NCI-H748 (cell line): ENCODE measurements around the gene SLC29A2.
"Not testable (repeated sequence)": the region's sequence is repeated elsewhere in the genome, so short reads cannot be mapped to it uniquely, and the experiment has no call there.

ENCODE experiments used
- DNase-seq: peaks from one replicate; lab custom pipeline; 2025; ENCODE audit not compliant: unreplicated experiment; lab: John Stamatoyannopoulos, UW

The SLC29A2 gene

DNA sequence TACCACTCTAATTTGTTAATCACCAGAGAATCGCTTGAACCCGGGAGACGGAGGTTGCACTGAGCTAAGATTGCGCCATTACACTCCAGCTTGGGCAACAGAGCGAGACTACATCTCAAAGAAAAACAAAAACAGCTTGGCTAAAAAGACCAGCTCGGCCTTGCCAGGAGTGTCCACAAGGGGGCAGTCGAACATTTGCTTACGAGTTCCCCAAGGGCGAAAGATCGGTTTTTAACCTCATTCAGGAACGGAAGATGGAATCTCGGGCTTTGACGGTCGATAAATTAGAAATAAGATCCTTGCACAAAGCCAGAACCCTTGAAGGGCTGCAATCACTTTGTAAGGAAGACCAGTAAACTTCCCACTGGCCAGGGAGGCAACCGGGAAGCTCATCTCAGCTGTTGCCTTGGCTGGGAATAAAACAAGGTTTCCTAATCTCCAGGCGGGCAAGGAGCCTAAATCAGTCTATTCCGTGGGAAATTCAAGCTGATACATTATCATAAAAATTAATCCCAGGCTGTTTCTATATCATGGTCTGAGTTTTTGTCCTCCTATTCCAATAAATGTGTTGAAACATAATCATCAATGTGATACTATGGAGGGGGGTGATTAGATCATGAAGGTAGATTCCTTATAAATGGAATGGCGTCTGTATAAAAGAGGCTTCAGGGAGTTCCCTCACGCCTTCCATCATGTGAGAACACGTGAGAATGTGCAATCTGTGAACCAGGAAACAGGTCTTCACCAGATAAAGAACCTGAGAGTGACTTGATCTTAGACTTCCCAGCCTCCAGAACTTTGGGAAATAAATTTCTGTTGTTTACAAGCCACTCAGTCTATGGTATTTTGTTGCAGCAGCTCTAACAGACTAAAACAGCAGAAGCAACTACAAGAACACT, 14.9 kb upstream of the SLC29A2 start:
- DNase-seq, result peak; percentile 89

DNA sequence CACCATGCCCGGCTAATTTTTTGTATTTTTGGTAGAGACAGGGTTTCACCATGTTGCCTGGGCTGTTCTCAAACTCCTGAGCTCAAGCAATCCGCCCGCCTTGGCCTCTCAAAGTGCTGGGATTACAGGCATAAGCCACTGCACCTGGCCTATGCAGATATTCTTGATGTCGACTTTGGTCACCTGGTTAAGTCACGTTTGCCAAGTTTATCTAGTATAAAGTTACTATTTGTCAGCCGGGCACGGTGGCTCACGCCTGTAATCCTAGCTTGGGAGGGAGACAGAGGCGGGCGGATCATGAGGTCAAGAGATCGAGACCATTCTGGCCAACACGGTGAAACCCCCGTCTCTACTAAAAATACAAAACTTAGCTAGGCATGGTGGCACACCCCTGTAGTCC, 12.8 kb upstream of the SLC29A2 start:
- DNase-seq, result peak; percentile 25

DNA sequence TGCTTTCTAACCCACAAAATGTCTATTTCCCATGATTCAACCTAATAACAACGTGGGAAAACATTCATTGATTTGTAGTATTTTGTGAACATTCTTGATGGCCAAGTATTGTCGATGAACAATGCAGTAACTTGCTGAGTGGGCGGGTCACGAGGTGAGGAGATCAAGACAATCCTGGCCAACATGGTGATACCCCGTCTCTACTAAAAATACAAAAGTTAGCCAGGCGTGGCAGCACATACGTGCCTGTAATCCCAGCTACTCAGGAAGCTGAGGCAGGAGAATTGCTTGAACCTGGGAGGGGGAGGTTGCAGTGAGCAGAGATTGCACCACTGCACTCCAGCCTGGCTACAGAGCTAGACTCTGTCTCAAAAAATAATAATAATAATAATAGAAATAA, 8.7 kb upstream of the SLC29A2 start:
- peak; percentile 14 for DNase-seq

DNA sequence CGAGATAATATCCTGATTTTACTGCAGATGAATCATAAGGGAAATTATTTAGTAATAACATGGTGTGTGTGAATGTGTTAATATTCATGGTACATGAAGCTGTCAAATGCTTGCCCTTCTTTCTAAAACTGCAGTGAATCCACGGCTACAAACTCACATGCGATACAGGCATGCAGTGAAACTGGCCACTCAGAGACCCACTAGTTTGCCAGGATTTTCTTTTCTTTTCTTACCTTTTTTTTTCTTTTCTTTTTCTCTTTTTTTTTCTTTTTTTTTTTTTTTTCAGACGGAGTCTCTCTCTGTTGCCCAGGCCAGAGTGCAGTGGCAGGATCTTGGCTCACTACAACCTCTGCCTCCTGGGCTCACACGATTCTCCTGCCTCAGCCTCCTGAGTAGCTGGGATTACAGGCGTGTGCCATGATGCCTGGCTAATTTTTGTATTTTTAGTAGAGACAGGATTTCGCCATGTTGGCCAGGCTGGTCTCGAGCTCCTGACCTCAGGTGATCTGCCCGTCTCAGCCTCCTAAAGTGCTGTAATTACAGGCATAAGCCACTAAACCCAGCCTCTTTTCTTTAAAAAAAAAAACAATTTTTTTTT, 2.2 kb upstream of the SLC29A2 start:
- not testable (repeated sequence) for DNase-seq

DNA sequence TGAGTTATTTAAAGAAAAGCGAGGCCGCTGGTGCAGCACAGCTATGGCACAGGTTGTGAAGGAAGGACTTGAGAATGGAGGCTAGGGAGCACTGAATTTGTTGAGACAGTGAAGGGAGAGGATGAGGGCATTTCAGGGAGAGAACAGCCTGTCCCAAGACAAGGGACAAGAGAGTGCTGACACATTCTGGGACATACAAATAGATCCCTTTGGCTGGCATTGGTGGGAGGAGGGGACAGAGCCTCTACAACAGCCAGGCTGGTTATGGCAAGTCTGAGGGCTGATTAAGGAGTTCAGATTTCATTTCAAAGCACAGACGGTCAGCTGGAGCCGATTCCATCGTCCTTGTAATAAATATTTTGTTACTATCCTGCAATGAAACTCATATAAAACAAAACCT, 1.7 kb upstream of the SLC29A2 start:
- DNase-seq, result no peak

DNA sequence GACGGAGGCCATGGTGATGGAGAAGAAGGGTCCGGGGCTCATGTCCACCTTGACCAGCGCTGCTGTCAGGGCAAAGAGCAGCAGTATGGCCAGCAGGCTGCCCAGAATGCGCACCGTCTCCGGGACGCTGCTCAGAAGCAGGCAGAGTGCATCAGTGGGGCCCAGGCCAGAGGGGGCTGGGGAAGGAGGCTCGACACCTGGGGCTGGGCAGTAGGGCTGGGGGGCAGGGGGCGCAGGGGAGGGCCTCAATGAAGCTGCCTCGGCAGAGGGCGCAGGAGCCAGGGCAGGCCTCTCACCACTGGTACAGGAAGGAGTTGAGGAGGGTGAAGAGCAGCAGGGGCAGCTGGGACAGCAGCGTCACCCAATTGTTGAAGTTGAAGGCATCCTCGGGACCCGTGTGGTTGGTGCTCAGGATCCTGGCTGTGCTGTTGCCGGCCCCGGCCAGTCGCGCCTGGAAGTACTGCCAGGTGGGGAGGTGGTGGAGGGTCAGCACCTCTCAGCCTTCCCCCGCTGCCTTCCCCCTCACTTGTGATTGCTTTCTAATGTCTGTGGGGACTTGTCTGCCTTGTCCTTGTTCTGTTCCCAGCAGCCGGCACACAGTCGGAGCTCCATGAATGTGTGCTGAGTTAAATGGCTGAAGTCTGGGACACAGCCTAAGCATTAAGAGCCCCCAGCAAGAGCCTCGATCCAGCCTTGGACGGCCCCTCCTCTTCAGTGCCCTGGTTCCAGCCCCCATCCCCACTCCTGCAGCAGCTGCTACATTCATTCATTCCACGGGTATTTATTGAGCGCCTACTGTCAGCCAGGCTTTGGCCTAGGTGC, 2.3 kb downstream of the SLC29A2 start:
- no peak for DNase-seq

DNA sequence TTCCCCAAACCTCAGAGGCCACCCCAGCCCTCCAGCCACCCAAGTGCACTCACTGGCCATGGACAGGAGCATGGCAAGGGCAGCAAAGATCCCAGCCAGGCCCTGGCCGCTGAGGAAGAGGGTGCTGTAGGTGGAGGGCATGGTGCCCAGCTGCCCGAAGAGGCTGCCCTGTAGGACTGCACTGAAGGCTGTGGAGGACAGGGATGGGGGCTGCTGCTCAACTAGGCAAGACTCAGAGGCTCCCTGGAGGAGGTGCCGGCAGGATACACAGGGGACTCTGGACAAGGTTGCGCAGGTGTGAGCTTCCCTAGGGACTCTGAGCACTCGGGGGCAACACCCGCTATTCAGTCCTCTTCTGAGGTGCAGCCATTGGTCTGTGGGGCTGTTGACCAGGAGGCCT, 3.1 kb downstream of the SLC29A2 start:
- DNase-seq, result no peak

DNA sequence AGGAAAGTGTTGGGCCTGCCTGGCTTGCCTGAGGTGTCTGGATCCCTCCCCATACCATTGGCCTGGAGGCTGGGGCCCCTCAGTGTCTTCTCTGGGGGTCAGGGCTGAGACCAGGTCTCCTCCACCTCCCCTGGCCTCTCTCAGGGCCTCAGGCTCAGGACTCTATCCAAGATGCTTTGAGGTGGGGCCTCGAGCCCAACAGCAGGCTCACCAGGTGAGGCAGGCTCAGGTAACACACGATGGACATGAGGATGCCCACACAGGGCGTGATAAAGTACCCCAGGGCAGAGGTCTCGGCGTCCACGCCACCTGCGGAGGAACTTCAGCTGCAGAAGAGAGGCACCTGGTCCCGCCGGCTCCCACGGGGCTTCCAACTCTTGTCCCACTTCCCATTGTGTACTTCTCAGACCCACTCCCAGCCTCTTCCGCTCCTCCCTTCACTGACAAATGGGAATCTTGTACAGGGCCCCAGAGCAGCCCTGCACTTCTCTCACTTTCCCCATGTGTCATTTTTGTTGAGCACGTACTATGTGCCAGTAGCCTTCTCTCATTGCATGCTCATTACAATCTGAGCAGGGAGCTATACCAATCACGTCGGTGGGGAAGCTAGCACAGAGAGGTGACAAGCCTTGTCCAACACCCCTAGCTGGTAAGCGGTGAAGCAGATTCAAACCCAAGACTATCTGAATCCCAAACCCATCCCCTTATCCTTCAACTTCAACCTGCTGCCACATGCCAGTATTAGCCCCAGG, 3.8 kb downstream of the SLC29A2 start:
- no peak for DNase-seq

DNA sequence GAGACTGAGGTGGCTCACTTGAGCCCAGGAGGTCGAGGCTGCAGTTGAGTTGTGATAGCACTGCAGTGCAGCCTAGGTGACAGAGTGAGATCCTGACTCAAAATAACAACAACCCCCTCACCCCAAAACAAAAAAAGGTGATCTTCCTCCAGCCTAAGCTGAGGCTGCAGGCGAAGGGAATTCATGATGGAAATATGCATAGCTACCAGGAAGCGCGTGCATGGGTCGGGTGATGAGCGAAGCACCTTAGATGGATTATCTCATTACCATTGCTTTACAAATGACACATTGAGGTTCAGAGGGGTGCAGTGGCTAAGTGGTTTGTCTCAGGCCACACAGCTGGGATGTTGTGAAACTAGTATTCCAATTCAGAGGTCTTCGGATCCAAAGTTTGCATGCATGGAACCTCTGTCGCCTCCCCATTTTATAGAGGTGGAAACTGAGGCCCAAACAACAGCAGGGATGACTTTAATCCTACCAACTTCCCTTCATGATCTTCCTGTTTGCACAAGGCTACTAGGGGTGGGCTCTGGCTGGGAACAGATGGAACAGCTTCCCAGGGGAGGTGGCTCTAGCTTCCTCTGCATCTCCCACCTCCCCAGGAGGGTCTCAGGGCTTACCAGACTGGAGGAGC, 4.6 kb downstream of the SLC29A2 start:
- DNase-seq, result no peak

DNA sequence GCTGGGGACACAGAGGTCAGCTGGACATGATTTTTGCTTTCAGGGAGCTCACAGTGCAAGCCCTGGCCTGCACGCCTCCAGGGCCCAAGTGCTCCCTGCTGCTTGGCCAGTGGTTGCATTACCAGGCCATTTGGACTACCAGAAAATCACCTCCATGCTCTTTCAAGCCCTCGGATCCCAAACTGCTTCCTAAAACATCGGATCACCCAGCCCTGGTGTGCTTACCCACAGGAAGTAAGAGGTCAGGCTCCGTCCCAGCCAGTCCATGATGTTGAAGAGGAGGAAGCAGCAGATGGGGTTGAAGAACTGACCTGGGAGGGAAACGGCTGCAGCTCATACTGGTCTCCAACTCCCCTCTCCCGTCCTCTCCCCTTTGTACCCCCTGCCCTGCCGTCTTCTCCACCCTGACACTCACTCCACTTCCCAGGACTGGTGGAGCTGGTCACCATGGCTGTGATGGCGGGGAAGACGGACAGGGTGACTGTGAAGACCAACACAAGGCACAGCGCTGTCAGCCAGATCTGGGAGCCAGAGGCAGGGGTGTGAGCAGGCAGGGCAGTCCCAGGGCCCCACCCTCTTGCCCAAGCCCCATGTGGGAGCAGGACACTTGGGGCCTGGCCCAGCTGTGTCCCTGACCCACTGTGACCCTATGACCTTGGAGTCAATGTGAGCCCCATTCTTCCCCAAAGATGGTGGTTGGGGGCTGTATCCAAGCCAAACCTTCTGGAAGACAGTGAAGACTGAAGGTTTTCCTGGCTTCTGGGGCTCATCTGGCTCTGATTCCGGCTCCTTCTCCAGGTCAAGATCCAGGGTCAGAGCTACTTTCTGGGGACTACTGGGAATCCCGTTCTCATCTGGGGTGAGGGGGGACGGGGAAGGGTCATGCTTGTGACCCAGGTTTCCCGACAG, 5.6 kb downstream of the SLC29A2 start:
- DNase-seq, result no peak

DNA sequence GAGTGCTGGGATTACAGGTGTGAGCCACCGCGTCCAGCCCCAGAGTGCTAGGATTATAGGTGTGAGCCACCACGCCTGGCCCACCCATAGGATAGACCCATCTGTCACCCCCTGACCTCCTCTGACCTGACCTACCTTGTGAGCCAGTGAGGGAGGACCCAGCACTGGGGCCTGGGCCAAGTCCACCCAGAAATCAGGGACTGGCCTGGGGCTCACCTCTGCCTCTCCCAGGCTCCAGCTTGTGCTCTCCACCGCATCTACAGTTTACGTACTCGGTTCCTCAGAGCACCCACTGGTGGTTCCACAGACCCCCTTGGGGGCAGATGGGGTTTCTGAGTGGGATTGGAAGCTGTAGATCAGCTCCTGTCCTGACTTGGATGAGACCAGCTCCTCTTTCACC, 6.4 kb downstream of the SLC29A2 start:
- DNase-seq, result no peak

DNA sequence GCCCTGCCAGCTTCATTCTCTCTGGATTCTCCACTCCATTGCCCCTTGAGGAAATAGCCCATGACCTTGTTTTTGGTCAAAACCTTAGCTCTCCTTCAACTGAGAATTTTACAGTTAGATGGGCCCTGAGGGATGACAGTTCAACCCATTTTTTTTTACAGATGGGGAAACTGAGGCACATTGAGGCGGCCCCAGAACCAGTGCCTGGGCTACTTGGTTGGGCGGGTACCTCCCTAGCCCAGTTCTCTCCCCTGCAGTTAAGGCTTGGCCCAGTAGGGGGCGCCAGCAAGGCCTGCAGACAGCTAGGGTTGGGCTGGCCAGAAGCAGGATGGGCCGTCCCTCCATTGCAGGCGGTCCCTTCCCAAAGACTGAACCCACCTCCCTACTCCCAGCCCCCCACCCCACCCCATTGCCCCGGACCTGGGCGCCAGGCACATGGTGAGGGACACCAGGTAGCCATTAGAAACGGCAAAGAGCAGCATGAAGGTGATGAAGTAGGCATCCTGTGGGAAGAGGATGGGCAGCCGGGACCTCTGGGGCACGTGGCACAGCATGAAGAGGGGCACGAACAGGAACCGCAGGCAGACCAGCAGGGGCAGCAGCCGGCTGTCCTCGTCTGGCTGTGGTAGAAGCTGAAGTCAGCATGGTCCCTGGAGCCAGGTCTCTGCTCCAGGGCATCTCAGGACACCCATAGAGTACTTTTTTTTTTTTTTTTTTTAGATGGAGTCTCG, 7.6 kb downstream of the SLC29A2 start:
- DNase-seq, result peak; percentile 41

DNA sequence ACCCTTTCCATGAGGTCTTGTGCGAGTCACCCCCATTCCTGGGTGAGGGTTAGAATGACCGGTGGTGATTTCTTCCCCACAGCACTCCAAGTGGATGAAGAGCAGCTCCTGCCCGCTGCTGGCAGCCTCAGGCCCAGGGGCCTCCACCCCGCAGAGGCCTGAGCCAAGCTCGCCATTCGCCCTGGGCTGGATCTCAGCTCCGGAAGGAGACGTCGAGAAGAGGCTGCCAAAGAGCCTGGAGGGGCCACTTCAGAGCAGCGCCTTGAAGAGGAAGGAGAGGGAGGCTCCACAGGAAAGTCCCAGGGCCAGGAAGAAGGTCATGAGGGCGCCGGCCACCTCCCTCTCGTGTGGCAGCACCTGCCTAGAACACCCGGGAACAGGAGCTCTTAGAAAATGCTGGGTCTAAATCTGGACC, 8.4 kb downstream of the SLC29A2 start:
- DNase-seq, result no peak

DNA sequence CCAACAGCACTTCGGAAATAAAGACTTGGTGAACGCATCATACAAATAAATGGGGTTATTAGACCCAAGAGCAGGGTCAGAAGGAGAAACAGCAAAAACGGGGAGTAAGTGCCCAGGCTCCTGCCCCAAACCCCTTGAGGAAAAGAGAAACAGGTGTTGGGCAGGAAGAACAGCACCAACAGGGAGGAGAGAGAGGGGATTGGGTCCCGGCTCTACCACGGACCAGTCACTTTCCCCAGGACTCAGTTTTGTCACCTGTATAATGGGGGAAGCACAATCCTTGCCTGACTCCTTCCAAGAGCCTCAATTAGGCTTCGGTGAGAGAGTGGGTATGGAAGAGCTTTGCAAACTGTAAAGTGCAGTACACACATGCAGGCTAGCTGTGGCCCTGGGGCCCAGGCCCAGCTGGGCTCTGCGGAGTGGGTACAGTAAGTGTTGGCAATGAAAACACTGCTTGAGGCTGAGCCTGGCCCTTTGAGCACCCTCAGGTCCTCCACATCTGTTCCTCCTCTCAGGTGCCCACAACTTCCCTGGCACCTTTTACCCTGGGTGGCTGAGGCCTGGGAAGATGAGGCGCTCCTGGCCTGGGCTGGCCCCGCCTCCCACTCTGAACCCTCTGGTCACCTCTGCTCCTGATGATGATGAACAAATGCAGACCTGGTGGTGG, 8.9 kb downstream of the SLC29A2 start:
- DNase-seq, result no peak

DNA sequence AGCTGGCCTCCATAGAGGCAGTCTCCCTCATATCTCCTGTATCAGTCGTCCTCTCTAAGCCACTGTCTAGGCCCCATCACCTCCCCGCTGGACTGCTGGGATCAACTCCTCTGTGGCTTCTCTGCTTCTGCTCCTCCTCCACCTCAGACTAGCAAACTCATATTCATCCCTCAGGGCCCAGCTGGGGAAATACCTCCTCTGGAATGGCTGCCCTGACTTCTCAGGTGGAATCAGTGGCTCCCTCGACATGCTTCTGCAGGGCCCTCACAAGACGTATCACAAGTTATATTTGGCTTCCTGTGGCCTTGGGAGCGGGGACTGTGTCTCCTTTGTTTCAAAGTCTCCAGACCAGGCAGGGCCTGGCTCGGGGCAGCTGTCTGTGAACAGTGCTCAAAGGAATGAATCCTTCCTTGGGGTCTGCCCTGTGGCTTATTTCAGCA, 10.0 kb downstream of the SLC29A2 start:
- DNase-seq, result no peak

DNA sequence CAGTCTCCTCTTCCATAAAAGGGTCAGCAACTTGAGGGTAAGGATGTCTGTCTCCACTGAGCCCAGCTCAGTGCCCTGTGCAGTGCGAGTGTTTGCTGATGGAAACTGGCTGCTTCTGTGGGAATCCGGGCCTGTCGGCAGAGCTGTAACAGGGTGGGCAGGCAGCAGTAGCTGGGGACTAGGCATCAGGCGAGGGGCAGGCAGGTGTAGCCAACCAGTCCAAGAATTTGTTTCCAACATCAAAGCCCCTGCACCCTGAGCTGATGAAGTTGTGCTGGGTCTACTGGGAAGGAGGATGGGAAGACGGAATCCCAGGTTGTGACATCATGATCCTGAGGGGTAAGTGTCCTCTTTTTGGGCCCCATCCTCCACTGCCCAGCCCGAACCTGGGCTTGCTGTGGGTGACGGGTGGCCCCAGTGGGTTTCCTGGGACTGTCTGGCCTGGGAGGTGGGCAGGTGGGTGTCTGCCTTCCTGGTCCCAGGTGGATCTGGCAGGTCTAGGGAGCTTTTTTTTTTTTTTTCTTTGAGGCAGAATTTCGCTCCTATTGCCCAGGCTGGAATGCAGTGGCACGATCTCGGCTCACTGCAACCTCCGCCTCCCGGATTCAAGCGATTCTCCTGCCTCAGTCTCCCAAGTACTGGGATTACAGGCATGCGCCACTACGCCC, 11.0 kb downstream of the SLC29A2 start:
- no peak for DNase-seq

DNA sequence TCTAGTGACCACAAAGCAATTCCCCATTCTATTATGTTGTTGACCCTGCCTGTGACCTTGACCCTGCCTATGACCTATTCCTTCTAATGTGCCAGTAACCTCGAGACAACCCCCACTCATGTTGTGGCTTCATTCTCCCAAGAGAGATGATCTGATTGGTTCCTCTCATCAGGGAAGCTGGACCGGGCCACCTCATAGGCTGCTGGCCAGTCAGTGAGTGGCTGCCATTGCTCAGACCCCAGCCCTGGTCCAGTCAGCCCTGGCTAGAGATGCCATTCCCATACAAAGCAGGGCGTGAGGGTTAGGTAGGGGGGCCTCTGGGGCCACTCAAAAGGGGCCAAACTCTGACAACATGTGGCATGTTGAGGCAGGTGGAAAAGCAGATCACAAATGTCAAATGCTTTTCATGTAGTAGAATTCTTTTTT, 11.9 kb downstream of the SLC29A2 start:
- no peak for DNase-seq
